Panc1 (cell line): ENCODE data around the gene ADARB2. TPM values are rescaled to one million over a fixed set of nuclear protein-coding genes. Genes with fewer than 3 reads are reported as not detected.

Experiments used
- ATAC-seq: fragments of 200-7000 bp; cut with Tn5 transposase; 2 replicates; pipeline ENCODE4 v1.9.1; 2020; ENCODE audit warnings: mild to moderate bottlenecking, moderate library complexity
- BruUV-seq: library from RNA; stranded (reverse); fragments of 400-500 nt; replicated peaks from 2 replicates; lab custom pipeline; 2021; lab: Mats Ljungman, UMichigan
- CTCF ChIA-PET: fragments of 300-600 bp; sonication (Branson Sonifier 250); formaldehyde crosslinking; loops from one replicate; lab custom pipeline; 2022; ENCODE audit warnings: antibody characterized with exemption; lab: Charles Lee
- POLR2A ChIA-PET: fragments of 300-600 bp; sonication (Branson Sonifier 250); formaldehyde crosslinking; loops from one replicate; lab custom pipeline; 2022; ENCODE audit warnings: antibody characterized with exemption; lab: Charles Lee
- DNase-seq: peaks from one replicate; pipeline ENCODE4 v3.0.0-alpha.2; 2010; ENCODE audit warnings: low read depth, low spot score
- H3K27ac ChIP-seq: 2 replicates; pipeline ENCODE4 v1.5.1; 2011; ENCODE audit warnings: mild to moderate bottlenecking, low read length, inconsistent platforms
- H3K27me3 ChIP-seq: fragments of 200-500 bp; sonication (Bioruptor generic); 2 replicates; pipeline ENCODE4 v1.6.0; 2014; ENCODE audit warnings: low read length, inconsistent platforms; ENCODE audit not compliant: control insufficient read depth, insufficient read depth
- H3K36me3 ChIP-seq: fragments of 200-500 bp; sonication (Bioruptor generic); 2 replicates; pipeline ENCODE4 v1.5.1; 2014; ENCODE audit warnings: inconsistent platforms, mild to moderate bottlenecking, low read length, moderate library complexity; ENCODE audit not compliant: control insufficient read depth, insufficient read depth
- H3K4me1 ChIP-seq: 2 replicates; pipeline ENCODE4 v1.5.1; 2011; ENCODE audit warnings: inconsistent platforms, mild to moderate bottlenecking, low read length, moderate library complexity; ENCODE audit not compliant: control insufficient read depth, insufficient read depth
- H3K4me3 ChIP-seq, 2 experiments: 2 replicates each; pipeline ENCODE4 v1.5.1; 2011 to 2012; ENCODE audit warnings: low read depth in 2 of 2, low read length in 2 of 2, mild to moderate bottlenecking in 2 of 2, inconsistent platforms in 1 of 2, moderate library complexity in 1 of 2
- H3K9me3 ChIP-seq: fragments of 200-500 bp; sonication (Bioruptor generic); 2 replicates; pipeline ENCODE4 v1.5.1; 2014; ENCODE audit warnings: low read depth, mild to moderate bottlenecking, inconsistent platforms, low read length, moderate library complexity; ENCODE audit not compliant: control insufficient read depth, insufficient read depth
- CTCF ChIP-seq: fragments of 450-650 bp; IDR thresholded peaks from 2 replicates; pipeline ENCODE4 v1.5.1; 2017; ENCODE audit warnings: mild to moderate bottlenecking
- POLR2AphosphoS5 ChIP-seq: IDR thresholded peaks from 2 replicates; pipeline ENCODE4 v1.6.1; 2012; ENCODE audit warnings: mild to moderate bottlenecking, low read depth, low read length, moderate library complexity
- REST ChIP-seq, 2 experiments: IDR thresholded peaks; 2 replicates each; pipeline ENCODE4 v1.6.1; 2011 to 2012; ENCODE audit warnings: low read depth in 2 of 2, control low read depth in 1 of 2, low read length in 1 of 2, mild to moderate bottlenecking in 1 of 2, moderate library complexity in 1 of 2; ENCODE audit not compliant: insufficient read depth in 1 of 2
- SIN3A ChIP-seq: IDR thresholded peaks from 2 replicates; pipeline ENCODE4 v1.6.1; 2012; ENCODE audit warnings: low read depth, mild to moderate bottlenecking, low read length, moderate library complexity, borderline replicate concordance; ENCODE audit not compliant: insufficient read depth
- TCF7L2 ChIP-seq: IDR thresholded peaks from 2 replicates; pipeline ENCODE4 v1.6.1; 2011; ENCODE audit warnings: mild to moderate bottlenecking, low read depth, low read length, inconsistent platforms
- in situ Hi-C: cut with HindIII; loops from 2 replicates; pipeline ENCODE4 v1.10.0; 2016; ENCODE audit warnings: low sequenced_read_pairs, low pct_unique_long_range_greater_than_20kb
- intact Hi-C: fragments of 100-400 bp; cut with micrococcal nuclease; formaldehyde crosslinking; loops from one replicate; pipeline ENCODE4 v1.10.0; 2022; ENCODE audit not compliant: unreplicated experiment
- total RNA-seq: library from RNA; stranded (reverse); gene quantifications from one replicate; pipeline ENCODE4 v1.2.1, GENCODE V29; 2021; ENCODE audit not compliant: unreplicated experiment

The ADARB2 gene
- total RNA-seq, 1 experiment from 2014 or later, result 0.31 TPM

- BruUV-seq, result no TSS peak
- Histone ChIP-seq H3K4me3 (no peak overlapping the region), H3K27me3 (no peaks in the 10 kb centered on the region), H3K4me1 (no peaks in the 10 kb centered on the region), H3K9me3 (no peaks in the 10 kb centered on the region), H3K36me3 (no peaks in the 10 kb centered on the region), H3K27ac (no peak overlapping the region)
- TF ChIP-seq SIN3A (no peak), POLR2AphosphoS5 (no peak), CTCF (no peak)
- POLR2A ChIA-PET, result no interaction called here
- ATAC-seq (no peak), DNase-seq (no peak)
- intact Hi-C loops, result no loop called here
- in situ Hi-C loops, result no loop called here
- CTCF ChIA-PET, result no interaction called here
These were observed 74.8 kb downstream of the ADARB2 start for GRCh38 chr10:1662438-1663025.

GRCh38 chr10:1661859-1662437 lies 75.4 kb downstream of the ADARB2 start:
- POLR2A ChIA-PET, result no interaction called here

More at GRCh38 chr10:1661859-1662437, 75.4 kb downstream of the ADARB2 start:
- DNase-seq (no peak), ATAC-seq (no peak)
- Histone ChIP-seq H3K36me3 (no peaks in the 10 kb centered on the region), H3K27ac (no peak overlapping the region), H3K4me1 (no peaks in the 10 kb centered on the region), H3K9me3 (no peaks in the 10 kb centered on the region), H3K4me3 (no peak overlapping the region), H3K27me3 (no peaks in the 10 kb centered on the region)
- no TSS peak for BruUV-seq
- intact Hi-C loops, result no loop called here
- CTCF ChIA-PET, result no interaction called here
- in situ Hi-C loops, result no loop called here
- TF ChIP-seq POLR2AphosphoS5 (no peak), REST (IDR thresholded peaks at IDR 0.05; ENCODE audit: insufficient read depth in 1 of 2, low read depth in 2 of 2, low read length in 1 of 2) (no peak), SIN3A (no peak), CTCF (no peak), TCF7L2 (no peak)
